ENCODE measurements around the gene KLRC2. TPM values are rescaled to one million over a fixed set of nuclear protein-coding genes. Genes with fewer than 3 reads are reported as not detected.
"Not testable (repeated sequence)": the region's sequence is repeated elsewhere in the genome, so short reads cannot be mapped to it uniquely, and the experiment has no call there.

The KLRC2 gene
- total and polyA plus RNA-seq, 4 donors, result 0.22 to 0.71 (median 0.55) TPM; not detected in 1

GRCh38 chr12:10425938-10426337 is 9.9 kb downstream of the KLRC2 start:
- WGBS, 2 donors, result 94 to 95% methylated on average over 8 of the region's 8 CpGs
- H3K36me3 ChIP-seq (ENCODE audit: control insufficient read depth in 4 of 4, insufficient read depth in 4 of 4, low read length in 4 of 4); DNase-seq; H3K4me1 ChIP-seq (ENCODE audit: control insufficient read depth in 5 of 5, insufficient read depth in 5 of 5, low read length in 5 of 5); ATAC-seq (ENCODE audit: insufficient read depth, low FRiP score); H3K4me3 ChIP-seq; H3K27ac ChIP-seq (ENCODE audit: low read depth in 1 of 2, low read length in 1 of 2); H3K27me3 ChIP-seq (ENCODE audit: control insufficient read depth in 3 of 3, insufficient read depth in 3 of 3, low read length in 2 of 3); H3K9ac ChIP-seq (ENCODE audit: insufficient read depth in 1 of 2, low read length in 2 of 2); H3K9me3 ChIP-seq (ENCODE audit: control insufficient read depth in 4 of 4, insufficient read depth in 3 of 4, low read length in 3 of 4): not testable (repeated sequence)

DNA sequence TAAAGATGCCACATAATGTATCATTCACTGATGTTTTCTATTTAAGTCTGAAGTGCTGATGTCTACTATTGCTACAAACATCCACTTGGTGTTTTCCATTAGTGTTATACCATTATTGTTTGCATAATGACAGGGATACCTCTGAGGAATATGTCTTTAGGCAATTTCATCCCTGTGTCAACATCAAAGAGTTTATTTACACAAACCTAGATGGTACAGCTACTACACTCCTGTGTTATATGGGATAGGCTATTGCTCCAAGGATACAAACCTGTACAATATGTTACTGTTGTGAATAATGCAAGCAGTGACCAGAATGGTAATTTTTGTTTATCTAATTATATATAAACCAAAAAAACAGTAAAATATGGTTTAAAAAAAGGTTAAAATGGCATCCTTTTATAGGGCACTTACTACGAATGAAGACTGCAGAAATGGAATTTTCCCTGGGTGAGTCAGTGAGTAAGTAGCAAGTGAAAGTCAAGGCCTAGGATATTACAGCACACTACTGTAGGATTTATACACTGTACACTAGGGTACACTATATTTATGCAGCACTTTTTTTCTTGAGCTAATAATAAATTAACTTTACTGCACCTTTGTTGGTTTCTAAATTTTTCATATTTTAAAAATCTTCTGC is 11.4 kb downstream of the KLRC2 start:
- WGBS, 2 donors, result 86 to 96% methylated on average over 1 of the region's 1 CpG
- not testable (repeated sequence) for ATAC-seq (ENCODE audit: insufficient read depth, low FRiP score); H3K9ac ChIP-seq (ENCODE audit: insufficient read depth in 1 of 2, low read length in 2 of 2); H3K27ac ChIP-seq (ENCODE audit: low read depth in 1 of 2, low read length in 1 of 2); H3K27me3 ChIP-seq (ENCODE audit: control insufficient read depth in 3 of 3, insufficient read depth in 3 of 3, low read length in 2 of 3); DNase-seq; H3K4me3 ChIP-seq; H3K36me3 ChIP-seq (ENCODE audit: control insufficient read depth in 4 of 4, insufficient read depth in 4 of 4, low read length in 4 of 4); H3K4me1 ChIP-seq (ENCODE audit: control insufficient read depth in 5 of 5, insufficient read depth in 5 of 5, low read length in 5 of 5); H3K9me3 ChIP-seq (ENCODE audit: control insufficient read depth in 4 of 4, insufficient read depth in 3 of 4, low read length in 3 of 4)

DNA sequence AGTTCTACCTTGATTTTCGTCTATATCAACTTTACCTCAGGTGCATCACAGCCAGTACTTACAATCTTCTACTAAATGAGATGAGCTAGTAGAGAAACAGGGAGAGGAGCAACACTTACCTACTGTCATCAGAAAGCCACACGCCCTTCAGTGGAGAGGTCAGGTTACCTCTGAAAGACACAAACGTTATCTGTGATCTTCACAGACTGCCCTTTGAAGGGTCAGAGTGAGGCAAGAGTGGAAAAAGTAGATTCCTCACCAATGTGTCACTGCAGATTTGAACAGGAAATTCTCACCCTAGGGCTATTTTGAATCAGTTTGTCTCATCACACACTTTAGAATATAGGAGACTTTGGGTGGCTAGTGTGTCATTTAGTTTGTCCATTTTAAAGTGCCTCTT is 13.7 kb downstream of the KLRC2 start:
- WGBS, 2 donors, result 48 to 69% methylated on average over 2 of the region's 3 CpGs
- not testable (repeated sequence) for H3K9me3 ChIP-seq (ENCODE audit: control insufficient read depth in 4 of 4, insufficient read depth in 3 of 4, low read length in 3 of 4); H3K27ac ChIP-seq (ENCODE audit: low read depth in 1 of 2, low read length in 1 of 2); H3K27me3 ChIP-seq (ENCODE audit: control insufficient read depth in 3 of 3, insufficient read depth in 3 of 3, low read length in 2 of 3); DNase-seq; H3K4me1 ChIP-seq (ENCODE audit: control insufficient read depth in 5 of 5, insufficient read depth in 5 of 5, low read length in 5 of 5); H3K36me3 ChIP-seq (ENCODE audit: control insufficient read depth in 4 of 4, insufficient read depth in 4 of 4, low read length in 4 of 4); ATAC-seq (ENCODE audit: insufficient read depth, low FRiP score); H3K4me3 ChIP-seq; H3K9ac ChIP-seq (ENCODE audit: insufficient read depth in 1 of 2, low read length in 2 of 2)

GRCh38 chr12:10420334-10420733 is 15.5 kb downstream of the KLRC2 start, which contains the start of gene KLRC3:
KLRC3 (minus strand) TSS chr12:10420595; CDS start chr12:10420550, 45 bp downstream.
- H3K9ac ChIP-seq (ENCODE audit: insufficient read depth in 1 of 2, low read length in 2 of 2); H3K4me1 ChIP-seq (ENCODE audit: control insufficient read depth in 5 of 5, insufficient read depth in 5 of 5, low read length in 5 of 5); DNase-seq; H3K4me3 ChIP-seq; H3K27ac ChIP-seq (ENCODE audit: low read depth in 1 of 2, low read length in 1 of 2); H3K36me3 ChIP-seq (ENCODE audit: control insufficient read depth in 4 of 4, insufficient read depth in 4 of 4, low read length in 4 of 4); ATAC-seq (ENCODE audit: insufficient read depth, low FRiP score); H3K27me3 ChIP-seq (ENCODE audit: control insufficient read depth in 3 of 3, insufficient read depth in 3 of 3, low read length in 2 of 3); H3K9me3 ChIP-seq (ENCODE audit: control insufficient read depth in 4 of 4, insufficient read depth in 3 of 4, low read length in 3 of 4): not testable (repeated sequence)
- 31 to 35% methylated on average over 1 of the region's 1 CpG for WGBS, 2 donors

DNA sequence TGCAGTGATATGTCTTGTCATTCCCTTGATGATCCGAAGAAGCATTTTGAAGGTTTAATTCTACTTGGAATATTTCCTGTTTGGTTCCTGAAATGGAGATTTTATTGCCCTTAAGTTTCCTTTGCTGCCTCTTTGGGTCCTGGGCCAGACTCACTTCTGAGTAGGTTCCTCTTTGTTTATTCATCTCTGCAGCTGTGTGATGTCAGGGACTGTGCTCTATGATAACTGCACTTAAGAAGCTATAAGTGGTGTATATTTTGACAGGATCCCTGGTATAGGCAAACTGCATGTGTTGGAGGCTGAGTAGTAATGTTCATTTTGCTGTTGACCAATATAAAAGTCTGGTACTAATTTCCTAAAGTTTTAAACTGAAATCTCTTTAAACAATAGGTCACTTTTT is 26.4 kb downstream of the KLRC2 start, which contains the start of gene KLRC4:
Gene KLRC4 (minus strand): TSS at position 366 of the 400 bp plus-strand sequence. CDS start 182 bp downstream, at position 184.
- no peaks in the 10 kb centered on the region for H3K9me3 ChIP-seq (ENCODE audit: control insufficient read depth in 4 of 4, insufficient read depth in 3 of 4, low read length in 3 of 4)
- DNase-seq (peak in 1 of 3 donors; percentile 6), ATAC-seq (ENCODE audit: insufficient read depth, low FRiP score) (no peak)
- no peak within 1 kb of the TSS for H3K4me3 ChIP-seq
- no peak for TF ChIP-seq CTCF (IDR thresholded peaks at IDR 0.05; ENCODE audit: control extremely low read depth, extremely low read depth)
- H3K27ac ChIP-seq (ENCODE audit: low read depth in 1 of 2, low read length in 1 of 2), result no peak within 1 kb of the TSS
- no peaks in the 10 kb centered on the region for H3K4me1 ChIP-seq (ENCODE audit: control insufficient read depth in 5 of 5, insufficient read depth in 5 of 5, low read length in 5 of 5)
- no peaks in the 10 kb centered on the region for H3K27me3 ChIP-seq (ENCODE audit: control insufficient read depth in 3 of 3, insufficient read depth in 3 of 3, low read length in 2 of 3)
- H3K9ac ChIP-seq (ENCODE audit: insufficient read depth in 1 of 2, low read length in 2 of 2), result no peak within 1 kb of the TSS
- H3K36me3 ChIP-seq (ENCODE audit: control insufficient read depth in 4 of 4, insufficient read depth in 4 of 4, low read length in 4 of 4), result no peaks in the 10 kb centered on the region
- 24 to 38% methylated on average over 1 of the region's 1 CpG for WGBS, 2 donors
